Endothelial cell of umbilical vein (primary cell): ENCODE results near the gene NADSYN1. TPM values are rescaled to one million over a fixed set of nuclear protein-coding genes. Genes with fewer than 3 reads are reported as not detected.

ENCODE experiments used
- BruUV-seq: library from RNA; stranded (reverse); fragments of 400-500 nt; replicated peaks from 2 replicates; lab custom pipeline; 2021; lab: Mats Ljungman, UMichigan
- CTCF ChIA-PET: fragments of 300-600, 350-600 bp; sonication (Branson Sonifier 250); formaldehyde crosslinking; loops from one replicate; lab custom pipeline; 2021; ENCODE audit warnings: antibody characterized with exemption, inconsistent platforms; lab: Charles Lee
- POLR2A ChIA-PET: fragments of 300-600, 350-600 bp; sonication (Branson Sonifier 250); formaldehyde crosslinking; loops from one replicate; lab custom pipeline; 2021; ENCODE audit warnings: antibody characterized with exemption, inconsistent platforms; lab: Charles Lee
- DNase-seq: peaks from one replicate; pipeline ENCODE4 v3.0.0-alpha.2; 2011; ENCODE audit warnings: low read depth, low spot score
- FAIRE-seq: peaks from 2 replicates; lab custom pipeline; 2011; peaks lifted over from hg19 to GRCh38; lab: Jason Lieb, UNC
- H2AFZ ChIP-seq: 2 replicates; pipeline ENCODE4 v1.6.0; 2012; ENCODE audit warnings: low read depth, low read length, control low read depth, inconsistent platforms
- H3K27ac ChIP-seq: 2 replicates; pipeline ENCODE4 v1.5.1; 2011; ENCODE audit warnings: low read depth, mild to moderate bottlenecking, control low read depth, low read length, moderate library complexity; ENCODE audit not compliant: insufficient read depth
- H3K27me3 ChIP-seq, 2 experiments: 2 replicates each; pipeline versions ENCODE4 v1.6.0 to v1.6.1; 2011; ENCODE audit warnings: low read length in 2 of 2, mixed read lengths in 1 of 2; ENCODE audit not compliant: control insufficient read depth in 2 of 2, insufficient read depth in 2 of 2
- H3K36me3 ChIP-seq, 2 experiments: 2 replicates in 1 of 2; 3 replicates in 1 of 2; pipeline ENCODE4 v1.5.1; 2011; ENCODE audit warnings: low read length in 2 of 2, mild to moderate bottlenecking in 1 of 2, moderate library complexity in 1 of 2; ENCODE audit not compliant: control insufficient read depth in 2 of 2, insufficient read depth in 2 of 2; ENCODE audit errors: extremely low read depth in 1 of 2
- H3K4me1 ChIP-seq: 3 replicates; pipeline ENCODE4 v1.5.1; 2011; ENCODE audit warnings: mild to moderate bottlenecking, low read length; ENCODE audit not compliant: control insufficient read depth, insufficient read depth; ENCODE audit errors: extremely low read depth
- H3K4me2 ChIP-seq: 2 replicates; pipeline ENCODE4 v1.6.1; 2011; ENCODE audit warnings: low read length, control low read depth, mixed read lengths; ENCODE audit not compliant: insufficient read depth
- H3K4me3 ChIP-seq, 3 experiments: fragments of 200-600 bp in 1 of 3; sonication (generic), shearing (Covaris generic) in 1 of 3; replicated peaks in 1 of 3; 2 replicates each; pipeline ENCODE4 v1.5.1; 2011 to 2016; ENCODE audit warnings: control low read depth in 3 of 3, low read length in 3 of 3, mild to moderate bottlenecking in 2 of 3, inconsistent platforms in 1 of 3, low read depth in 1 of 3, moderate library complexity in 1 of 3; ENCODE audit not compliant: insufficient read depth in 1 of 3
- H3K79me2 ChIP-seq: 2 replicates; pipeline ENCODE4 v1.6.0; 2012; ENCODE audit warnings: low read length, inconsistent platforms; ENCODE audit not compliant: control insufficient read depth, insufficient read depth
- H3K9ac ChIP-seq: replicated peaks from 2 replicates; pipeline ENCODE3; 2011; ENCODE audit warnings: low read length, control low read depth; ENCODE audit not compliant: insufficient read depth; ENCODE audit errors: extremely low read depth
- H3K9me1 ChIP-seq: replicated peaks from 3 replicates; pipeline ENCODE4 v1.6.0; 2011; ENCODE audit warnings: mild to moderate bottlenecking, low read length; ENCODE audit not compliant: control insufficient read depth, insufficient read depth; ENCODE audit errors: extremely low read depth
- H3K9me3 ChIP-seq: replicated peaks from 2 replicates; pipeline ENCODE4 v1.5.1; 2012; ENCODE audit warnings: low read length, inconsistent platforms; ENCODE audit not compliant: control insufficient read depth, insufficient read depth
- H4K20me1 ChIP-seq: replicated peaks from 2 replicates; pipeline ENCODE3; 2011; ENCODE audit warnings: mild to moderate bottlenecking, low read length; ENCODE audit not compliant: control insufficient read depth, insufficient read depth; ENCODE audit errors: extremely low read depth
- CTCF ChIP-seq, 2 donors: IDR thresholded peaks; 1 replicate in 1 of 2; 2 replicates in 1 of 2; pipeline ENCODE4 v1.5.1; 2011; ENCODE audit warnings: low read length in 2 of 2, mild to moderate bottlenecking in 2 of 2, moderate library complexity in 2 of 2, control low read depth in 1 of 2, inconsistent platforms in 1 of 2, low read depth in 1 of 2; ENCODE audit not compliant: insufficient read depth in 1 of 2; ENCODE audit errors: extremely low read depth in 1 of 2
- EZH2 ChIP-seq: IDR thresholded peaks from 2 replicates; pipeline ENCODE4 v1.6.1; 2012; ENCODE audit warnings: borderline replicate concordance, low read depth, mild to moderate bottlenecking, moderate library complexity, low read length, inconsistent platforms; ENCODE audit not compliant: severe bottlenecking
- FOS ChIP-seq: IDR thresholded peaks from 2 replicates; pipeline ENCODE4 v1.6.1; 2011; ENCODE audit warnings: mild to moderate bottlenecking, low read length, moderate library complexity, borderline replicate concordance; ENCODE audit not compliant: insufficient read depth
- GATA2 ChIP-seq: IDR thresholded peaks from 2 replicates; pipeline ENCODE4 v1.7.0; 2011; ENCODE audit warnings: low read depth, mild to moderate bottlenecking, moderate library complexity, mixed read lengths, low read length; ENCODE audit not compliant: insufficient read length, insufficient read depth
- JUN ChIP-seq: IDR thresholded peaks from 2 replicates; pipeline ENCODE4 v1.6.1; 2011; ENCODE audit warnings: borderline replicate concordance, low read depth; ENCODE audit not compliant: insufficient read length, insufficient read depth
- MAX ChIP-seq: IDR thresholded peaks from 2 replicates; pipeline ENCODE4 v1.6.1; 2011; ENCODE audit not compliant: insufficient read depth, insufficient read length
- MYC ChIP-seq: IDR thresholded peaks from one replicate; pipeline ENCODE4 v1.6.1; 2011; ENCODE audit warnings: mild to moderate bottlenecking, low read depth, low read length
- POLR2A ChIP-seq: IDR thresholded peaks from 2 replicates; pipeline ENCODE4 v1.6.1; 2012; ENCODE audit warnings: low read depth, mild to moderate bottlenecking, control low read depth, low read length
- POLR2AphosphoS5 ChIP-seq: IDR thresholded peaks from 2 replicates; pipeline ENCODE4 v1.6.1; 2012; ENCODE audit warnings: low read depth, mild to moderate bottlenecking, control low read depth, low read length, moderate library complexity; ENCODE audit not compliant: insufficient read depth
- dilution Hi-C: fragments of 300-500 bp; cut with MboI; formaldehyde crosslinking; loops from one replicate; pipeline ENCODE4 v1.15.0; 2019; ENCODE audit warnings: low sequenced_read_pairs; ENCODE audit not compliant: extremely low pct_ligation_motif_present
- intact Hi-C: fragments of 100-400 bp; cut with micrococcal nuclease; formaldehyde crosslinking; loops from one replicate; pipeline ENCODE4 v1.10.0; 2022
- polyA plus RNA-seq, 4 experiments: library from polyadenylated mRNA; depleted of rRNA in 3 of 4; stranded (reverse) in 3 of 4; unstranded in 1 of 4; fragments of >200 nt; gene quantifications; 2 replicates each; pipeline versions ENCODE4 v1.2.1 to v1.2.3, GENCODE V29; 2011 to 2012; ENCODE audit warnings: missing spikeins in 1 of 4
- total RNA-seq: library from RNA; stranded (reverse); gene quantifications from 2 replicates; pipeline ENCODE4 v1.2.3, GENCODE V29; 2021

NADSYN1 gene
- total and polyA plus RNA-seq, 2 donors (not counting 3 experiments of a cell fraction or from before 2014, with no cell fraction given) = 77.5 to 99.2 TPM

- FAIRE-seq = no peak
- CTCF ChIA-PET = no interaction called here
- POLR2A ChIA-PET = no interaction called here
- H4K20me1 ChIP-seq = no peaks in the 10 kb centered on the region
- intact Hi-C loops = no loop called here
- no peak overlapping the region for H2AFZ ChIP-seq
- no peaks in the 10 kb centered on the region for H3K79me2 ChIP-seq
- H3K36me3 ChIP-seq = peaks cover 9 to 32% of the 10 kb centered on the region in 2 experiments
- no TSS peak for BruUV-seq
- dilution Hi-C loops = no loop called here
- no peak overlapping the region for H3K4me2 ChIP-seq
- no peaks in the 10 kb centered on the region for H3K27me3 ChIP-seq
- no peaks in the 10 kb centered on the region for H3K4me1 ChIP-seq
- H3K27ac ChIP-seq = no peak overlapping the region
- DNase-seq = no peak
- H3K9ac ChIP-seq = no peak overlapping the region
- no peak overlapping the region for H3K4me3 ChIP-seq
- H3K9me1 ChIP-seq = no peaks in the 10 kb centered on the region
- no peaks in the 10 kb centered on the region for H3K9me3 ChIP-seq
- TF ChIP-seq CTCF (IDR thresholded peaks at IDR 0.05; ENCODE audit: extremely low read depth in 1 of 2, insufficient read depth in 1 of 2, low read depth in 1 of 2, low read length in 2 of 2) (no peak), GATA2 (no peak), MYC (no peak), FOS (no peak), MAX (no peak), EZH2 (no peak), JUN (no peak), POLR2A (no peak), POLR2AphosphoS5 (no peak)
Measured at GRCh38 chr11:71498091-71498490, 45.1 kb downstream of the NADSYN1 start.
